GM12872 (cell line): ENCODE data around the gene DPP6.

ENCODE experiments used
- TF ChIP-seq, protein P1 (sequence below): IDR thresholded peaks from 3 replicates; pipeline ENCODE4 v1.5.1; 2011; ENCODE audit warnings: low read depth, mild to moderate bottlenecking, low read length, moderate library complexity; ENCODE audit not compliant: insufficient read depth

Gene DPP6

DNA sequence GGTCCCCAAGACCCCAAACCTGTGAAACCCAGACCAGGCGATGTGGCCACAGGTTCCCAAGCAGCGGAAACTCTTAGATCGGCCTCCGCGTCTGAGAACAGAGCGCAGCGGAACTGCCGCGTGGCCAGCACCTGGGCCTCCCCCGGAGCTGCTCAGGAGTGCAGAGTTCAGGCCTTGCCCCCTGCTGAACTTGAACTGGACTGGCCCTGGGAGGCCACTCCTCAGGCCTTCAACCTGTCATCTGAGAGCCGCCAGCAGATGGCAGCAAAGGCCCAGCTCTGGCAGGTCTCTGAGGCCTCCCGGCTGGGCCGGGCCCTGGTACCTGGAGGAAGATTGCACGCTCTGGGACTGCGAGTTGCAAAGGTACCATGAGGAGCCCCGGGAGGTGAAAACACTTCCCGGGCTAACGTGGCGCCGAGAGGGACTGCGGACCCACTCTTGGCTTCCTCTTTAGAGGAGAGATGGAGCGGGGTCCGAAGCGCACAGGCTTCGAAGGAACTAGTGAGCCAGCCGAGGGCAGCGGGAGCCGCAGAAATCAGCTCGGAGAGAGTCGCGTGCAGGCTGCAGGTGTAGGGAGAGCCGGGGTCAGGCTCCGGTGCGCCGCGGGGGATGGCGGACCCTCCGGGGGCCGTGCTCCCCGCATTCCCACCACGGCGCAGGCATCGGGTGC is 861.6 kb downstream of the DPP6 start:
- TF ChIP-seq, protein P1, sequence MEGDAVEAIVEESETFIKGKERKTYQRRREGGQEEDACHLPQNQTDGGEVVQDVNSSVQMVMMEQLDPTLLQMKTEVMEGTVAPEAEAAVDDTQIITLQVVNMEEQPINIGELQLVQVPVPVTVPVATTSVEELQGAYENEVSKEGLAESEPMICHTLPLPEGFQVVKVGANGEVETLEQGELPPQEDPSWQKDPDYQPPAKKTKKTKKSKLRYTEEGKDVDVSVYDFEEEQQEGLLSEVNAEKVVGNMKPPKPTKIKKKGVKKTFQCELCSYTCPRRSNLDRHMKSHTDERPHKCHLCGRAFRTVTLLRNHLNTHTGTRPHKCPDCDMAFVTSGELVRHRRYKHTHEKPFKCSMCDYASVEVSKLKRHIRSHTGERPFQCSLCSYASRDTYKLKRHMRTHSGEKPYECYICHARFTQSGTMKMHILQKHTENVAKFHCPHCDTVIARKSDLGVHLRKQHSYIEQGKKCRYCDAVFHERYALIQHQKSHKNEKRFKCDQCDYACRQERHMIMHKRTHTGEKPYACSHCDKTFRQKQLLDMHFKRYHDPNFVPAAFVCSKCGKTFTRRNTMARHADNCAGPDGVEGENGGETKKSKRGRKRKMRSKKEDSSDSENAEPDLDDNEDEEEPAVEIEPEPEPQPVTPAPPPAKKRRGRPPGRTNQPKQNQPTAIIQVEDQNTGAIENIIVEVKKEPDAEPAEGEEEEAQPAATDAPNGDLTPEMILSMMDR: peak; percentile 89

DNA sequence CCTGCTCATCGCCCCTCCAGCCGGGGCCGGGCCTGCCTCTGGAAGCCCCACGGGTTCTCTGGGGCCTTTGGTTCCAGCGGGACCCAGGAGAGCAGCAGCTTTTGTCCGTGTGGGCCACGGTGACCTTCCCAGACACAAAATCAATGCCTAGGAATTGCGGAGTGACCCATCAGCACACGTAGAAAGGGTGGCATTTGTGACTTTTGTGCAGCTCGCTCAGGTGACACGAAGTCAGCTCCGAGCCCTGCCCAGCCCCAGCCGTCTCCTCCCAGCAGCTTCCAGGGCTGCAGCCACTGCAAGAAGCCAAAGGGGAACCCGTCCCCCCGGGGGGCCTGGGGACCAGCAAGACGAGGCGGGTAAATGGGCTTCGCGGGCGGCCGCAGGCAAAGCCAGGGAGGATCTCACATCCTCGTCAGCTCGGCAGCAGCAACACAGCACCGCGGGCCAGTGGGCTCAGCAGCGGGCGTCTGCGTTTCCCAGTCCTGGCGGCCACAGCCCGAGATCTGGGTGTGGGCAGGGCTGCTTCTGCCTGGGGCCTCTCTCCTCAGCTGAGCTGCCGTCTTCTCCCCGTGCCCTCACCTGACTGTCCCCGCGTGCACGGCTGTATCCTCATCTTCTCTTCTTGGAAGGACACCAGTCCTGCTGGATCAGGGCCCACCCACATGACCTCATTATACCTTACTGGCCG is 862.3 kb downstream of the DPP6 start:
- TF ChIP-seq, protein P1: no peak

DNA sequence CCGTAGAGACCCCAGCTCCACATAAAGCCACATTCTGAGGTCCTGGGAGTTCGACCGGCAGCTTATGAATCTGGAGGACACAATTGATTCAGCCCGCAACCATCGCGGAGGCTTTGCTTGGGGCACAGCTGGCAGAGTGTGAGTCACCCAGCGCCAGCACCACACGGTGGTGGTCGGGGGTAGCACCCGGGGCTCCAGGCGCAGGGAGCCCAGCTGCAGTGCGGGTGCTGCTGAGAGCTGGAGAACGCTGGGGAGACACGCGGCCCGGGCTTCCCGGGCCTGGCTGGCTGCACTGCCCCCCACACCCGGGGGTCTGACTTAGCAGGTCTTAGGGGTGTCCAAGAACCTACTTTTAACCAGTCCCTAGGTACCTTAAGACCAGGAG is 862.8 kb downstream of the DPP6 start:
- TF ChIP-seq, protein P1: no peak

DNA sequence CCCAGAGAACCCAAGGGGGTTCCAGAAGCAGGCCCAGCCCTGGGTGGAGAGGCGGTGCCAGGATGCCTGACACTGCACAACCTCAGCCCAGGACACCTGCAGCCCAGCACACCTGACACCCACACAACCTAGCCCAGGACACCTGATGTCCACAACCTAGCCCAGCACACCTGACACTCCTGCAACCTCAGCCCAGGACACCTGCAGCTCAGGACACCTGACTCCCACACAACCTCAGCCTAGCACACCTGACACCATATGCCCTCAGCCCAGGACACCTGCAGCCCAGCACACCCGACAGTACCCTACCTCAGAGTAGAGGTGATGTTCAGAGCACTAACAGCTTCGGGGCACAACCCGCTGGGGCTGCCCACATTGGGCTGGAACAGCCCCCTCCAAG is 863.4 kb downstream of the DPP6 start:
- TF ChIP-seq, protein P1: no peak

DNA sequence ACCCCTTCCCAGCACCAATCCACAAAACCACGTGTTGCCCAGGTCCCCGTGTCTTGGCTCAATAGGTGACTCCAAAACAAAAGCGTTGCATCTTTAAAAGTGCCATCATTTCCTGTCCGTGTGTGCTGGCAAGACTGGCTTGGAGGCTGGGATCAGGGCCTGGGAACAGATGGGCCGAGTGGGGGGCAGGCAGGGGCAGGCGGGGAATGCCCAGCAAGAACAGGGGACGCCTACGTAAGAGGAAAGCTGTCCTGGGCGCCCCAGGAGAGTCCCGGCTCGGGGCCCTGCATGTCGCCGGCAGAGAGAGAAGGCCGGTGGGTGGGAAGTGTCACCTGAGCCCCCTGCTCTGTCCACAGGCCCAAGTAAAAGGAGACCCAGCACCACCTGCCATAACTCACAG is 864.2 kb downstream of the DPP6 start:
- TF ChIP-seq, protein P1: no peak

DNA sequence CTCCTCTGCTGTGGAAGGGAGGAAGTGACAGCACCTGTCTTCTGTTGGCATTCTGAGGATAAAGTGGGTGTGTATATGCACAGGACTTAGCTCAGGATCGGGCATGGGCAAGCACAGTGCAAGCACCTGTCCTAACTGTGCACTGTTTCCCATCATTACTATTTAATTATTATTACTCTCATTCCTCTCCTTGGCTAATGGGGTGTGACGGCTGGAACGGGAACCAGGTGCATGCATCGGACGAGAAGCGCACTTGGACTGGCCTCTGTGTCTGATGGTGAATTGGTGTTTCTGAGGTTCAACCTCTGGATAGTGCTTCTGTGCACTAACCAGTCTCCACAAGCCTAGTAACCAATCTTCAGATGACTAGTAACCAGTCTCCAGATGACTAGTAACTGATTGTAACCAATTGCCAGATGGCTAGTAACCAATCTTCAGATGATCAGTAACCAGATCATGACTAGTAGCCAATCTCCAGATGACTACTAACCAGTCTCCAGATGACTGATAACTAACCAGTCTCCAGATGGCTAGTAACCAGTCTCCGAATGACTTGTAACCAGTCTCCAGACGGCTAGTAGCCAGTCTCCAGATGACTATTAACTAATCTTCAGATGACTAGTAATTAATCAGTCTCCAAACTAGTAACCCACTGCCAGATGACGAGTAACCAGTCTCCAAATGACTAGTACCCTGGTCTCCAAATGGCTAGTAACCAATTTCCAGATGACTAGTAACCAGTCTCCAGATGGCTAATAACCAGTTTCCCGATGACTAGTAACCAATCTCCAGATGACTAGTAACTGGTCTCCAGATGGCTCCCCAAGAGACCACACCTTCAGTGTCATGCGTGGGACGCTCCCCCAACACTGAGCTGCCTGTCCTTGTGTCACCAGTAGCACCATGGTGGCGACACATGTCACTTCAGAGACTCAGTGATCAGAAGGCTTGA is 864.9 kb downstream of the DPP6 start:
- TF ChIP-seq, protein P1: no peak

DNA sequence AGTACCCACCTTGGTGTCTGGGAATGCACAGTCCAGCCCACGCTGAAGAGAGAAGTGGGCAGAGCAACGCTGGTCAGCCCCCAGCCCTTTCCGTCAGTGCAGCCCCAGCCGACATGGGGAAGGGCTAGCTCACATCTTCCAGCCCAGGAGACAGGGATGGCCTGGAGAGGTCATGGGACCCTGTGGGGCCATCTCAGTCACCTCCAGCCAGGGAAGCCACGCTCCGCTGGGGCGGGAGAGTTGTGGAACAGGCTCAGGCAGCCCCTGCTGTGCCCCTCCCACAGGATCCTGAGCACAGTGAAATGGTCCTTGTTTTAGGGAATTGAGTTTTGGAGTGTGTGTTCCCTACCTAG is 865.6 kb downstream of the DPP6 start:
- TF ChIP-seq, protein P1: no peak
